Measurements from ENCODE around the gene APMAP. TPM values are rescaled to one million over a fixed set of nuclear protein-coding genes. Genes with fewer than 3 reads are reported as not detected.

APMAP gene
- total and polyA plus RNA-seq, 2 of the 13 experiments (the other 11 are each of a cell fraction or from before 2014, with no cell fraction given), result 168 to 214 TPM

DNA sequence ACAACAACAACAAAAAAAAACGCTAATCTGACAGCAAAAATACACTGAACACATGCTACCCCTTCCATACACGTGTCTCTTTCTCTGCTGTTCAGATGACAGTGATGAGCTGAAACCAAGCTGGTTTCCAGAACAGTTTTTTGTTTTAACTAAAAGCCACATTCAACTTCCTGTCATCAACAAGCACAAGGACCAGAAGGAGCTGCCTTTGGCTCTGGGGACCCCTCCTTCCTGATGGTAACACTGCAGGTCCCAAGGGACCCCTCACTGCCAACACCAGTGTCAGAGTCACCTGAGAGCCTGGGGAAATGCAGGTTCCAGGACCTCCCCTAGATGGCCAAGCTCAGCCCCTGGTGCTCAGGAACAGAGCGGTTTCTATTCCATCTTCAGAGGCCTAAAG lies 37.5 kb downstream of the APMAP start:
- peak; percentile 8 for FAIRE-seq
- no TSS peak for BruUV-seq (replicated peaks)
- TF ChIP-seq, protein P1, sequence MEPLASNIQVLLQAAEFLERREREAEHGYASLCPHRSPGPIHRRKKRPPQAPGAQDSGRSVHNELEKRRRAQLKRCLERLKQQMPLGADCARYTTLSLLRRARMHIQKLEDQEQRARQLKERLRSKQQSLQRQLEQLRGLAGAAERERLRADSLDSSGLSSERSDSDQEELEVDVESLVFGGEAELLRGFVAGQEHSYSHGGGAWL (CRISPR knock-in tag; IDR thresholded peaks at IDR 0.05), result no peak
- TF ChIP-seq, protein P2, sequence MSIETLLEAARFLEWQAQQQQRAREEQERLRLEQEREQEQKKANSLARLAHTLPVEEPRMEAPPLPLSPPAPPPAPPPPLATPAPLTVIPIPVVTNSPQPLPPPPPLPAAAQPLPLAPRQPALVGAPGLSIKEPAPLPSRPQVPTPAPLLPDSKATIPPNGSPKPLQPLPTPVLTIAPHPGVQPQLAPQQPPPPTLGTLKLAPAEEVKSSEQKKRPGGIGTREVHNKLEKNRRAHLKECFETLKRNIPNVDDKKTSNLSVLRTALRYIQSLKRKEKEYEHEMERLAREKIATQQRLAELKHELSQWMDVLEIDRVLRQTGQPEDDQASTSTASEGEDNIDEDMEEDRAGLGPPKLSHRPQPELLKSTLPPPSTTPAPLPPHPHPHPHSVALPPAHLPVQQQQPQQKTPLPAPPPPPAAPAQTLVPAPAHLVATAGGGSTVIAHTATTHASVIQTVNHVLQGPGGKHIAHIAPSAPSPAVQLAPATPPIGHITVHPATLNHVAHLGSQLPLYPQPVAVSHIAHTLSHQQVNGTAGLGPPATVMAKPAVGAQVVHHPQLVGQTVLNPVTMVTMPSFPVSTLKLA (IDR thresholded peaks at IDR 0.05), result peak; percentile 37
- DNase-seq (ENCODE audit: low spot score), result no peak
- ChIA-PET CTCF (ENCODE audit: low intra/inter-chr PET ratio, low total read pairs) (no interaction called here), POLR2A (no interaction called here)
- 83% methylated on average over 3 of the region's 3 CpGs for WGBS (ENCODE audit: low lambda C conversion rate)
- Histone ChIP-seq H3K4me2 (ENCODE audit: low read depth, low read length) (no peak overlapping the region), H3K4me3 (replicated peaks in 1 of 3; ENCODE audit: insufficient read depth in 1 of 3, low read depth in 2 of 3, low read length in 3 of 3) (no peak overlapping the region), H3K9me3 (ENCODE audit: low read length) (no peaks in the 10 kb centered on the region), H3K79me2 (ENCODE audit: insufficient read depth, low read length) (no peaks in the 10 kb centered on the region), H4K20me1 (ENCODE audit: insufficient read depth, low read length) (no peaks in the 10 kb centered on the region; the same call in 1 of the 2 replicates), H3K27ac (ENCODE audit: extremely low read length, insufficient read depth, low read length) (no peak overlapping the region), H3K9ac (ENCODE audit: insufficient read depth, low read depth, low read length) (no peak overlapping the region), H3K36me3 (replicated peaks in 1 of 2; ENCODE audit: control insufficient read depth in 1 of 2, insufficient read depth in 2 of 2, low read length in 2 of 2) (peaks cover 6 to 7% of the 10 kb centered on the region in 2 experiments; a peak in 3 of 5 replicates), H2AFZ (ENCODE audit: low read length) (no peak overlapping the region), H3K27me3 (ENCODE audit: control insufficient read depth in 1 of 2, insufficient read depth in 2 of 2, low read length in 2 of 2) (peaks cover 2 to 4% of the 10 kb centered on the region in 2 experiments; a peak in 4 of 5 replicates), H3K4me1 (ENCODE audit: insufficient read depth, low read length) (0 out of 2 replicates have a peak, but pooled peaks cover 5% of the 10 kb centered on the region)
- intact Hi-C loops (cut with micrococcal nuclease; ENCODE audit: unreplicated experiment) (no loop called here), in situ Hi-C loops (cut with HindIII; ENCODE audit: extremely low pct_ligation_motif_present, low pct_unique_long_range_greater_than_20kb) (no loop called here)
- ATAC-seq, result no peak

DNA sequence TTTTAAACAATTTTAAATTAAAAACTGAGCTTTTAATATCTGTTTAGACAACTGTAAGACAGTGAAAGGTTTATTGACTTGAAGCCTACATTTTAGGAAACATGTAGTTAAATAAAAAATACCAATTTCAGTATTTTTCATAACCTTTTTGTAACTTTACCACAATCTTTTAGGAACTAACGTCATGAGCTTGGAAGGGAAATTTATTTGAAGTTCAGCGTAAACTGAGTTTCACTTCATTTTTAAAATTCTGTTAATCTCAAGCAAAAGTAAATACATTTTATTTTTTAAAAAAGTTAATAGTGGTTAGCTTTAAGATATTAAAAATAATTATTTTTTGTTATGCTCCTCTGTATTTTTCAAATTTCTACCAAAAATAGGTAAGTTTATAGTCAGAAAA lies 38.0 kb downstream of the APMAP start:
- intact Hi-C loops (cut with micrococcal nuclease; ENCODE audit: unreplicated experiment) (no loop called here), in situ Hi-C loops (cut with HindIII; ENCODE audit: extremely low pct_ligation_motif_present, low pct_unique_long_range_greater_than_20kb) (no loop called here)
- no peak for TF ChIP-seq ZKSCAN8 (CRISPR knock-in tag; IDR thresholded peaks at IDR 0.05; ENCODE audit: borderline replicate concordance)
- TF ChIP-seq, protein P3, sequence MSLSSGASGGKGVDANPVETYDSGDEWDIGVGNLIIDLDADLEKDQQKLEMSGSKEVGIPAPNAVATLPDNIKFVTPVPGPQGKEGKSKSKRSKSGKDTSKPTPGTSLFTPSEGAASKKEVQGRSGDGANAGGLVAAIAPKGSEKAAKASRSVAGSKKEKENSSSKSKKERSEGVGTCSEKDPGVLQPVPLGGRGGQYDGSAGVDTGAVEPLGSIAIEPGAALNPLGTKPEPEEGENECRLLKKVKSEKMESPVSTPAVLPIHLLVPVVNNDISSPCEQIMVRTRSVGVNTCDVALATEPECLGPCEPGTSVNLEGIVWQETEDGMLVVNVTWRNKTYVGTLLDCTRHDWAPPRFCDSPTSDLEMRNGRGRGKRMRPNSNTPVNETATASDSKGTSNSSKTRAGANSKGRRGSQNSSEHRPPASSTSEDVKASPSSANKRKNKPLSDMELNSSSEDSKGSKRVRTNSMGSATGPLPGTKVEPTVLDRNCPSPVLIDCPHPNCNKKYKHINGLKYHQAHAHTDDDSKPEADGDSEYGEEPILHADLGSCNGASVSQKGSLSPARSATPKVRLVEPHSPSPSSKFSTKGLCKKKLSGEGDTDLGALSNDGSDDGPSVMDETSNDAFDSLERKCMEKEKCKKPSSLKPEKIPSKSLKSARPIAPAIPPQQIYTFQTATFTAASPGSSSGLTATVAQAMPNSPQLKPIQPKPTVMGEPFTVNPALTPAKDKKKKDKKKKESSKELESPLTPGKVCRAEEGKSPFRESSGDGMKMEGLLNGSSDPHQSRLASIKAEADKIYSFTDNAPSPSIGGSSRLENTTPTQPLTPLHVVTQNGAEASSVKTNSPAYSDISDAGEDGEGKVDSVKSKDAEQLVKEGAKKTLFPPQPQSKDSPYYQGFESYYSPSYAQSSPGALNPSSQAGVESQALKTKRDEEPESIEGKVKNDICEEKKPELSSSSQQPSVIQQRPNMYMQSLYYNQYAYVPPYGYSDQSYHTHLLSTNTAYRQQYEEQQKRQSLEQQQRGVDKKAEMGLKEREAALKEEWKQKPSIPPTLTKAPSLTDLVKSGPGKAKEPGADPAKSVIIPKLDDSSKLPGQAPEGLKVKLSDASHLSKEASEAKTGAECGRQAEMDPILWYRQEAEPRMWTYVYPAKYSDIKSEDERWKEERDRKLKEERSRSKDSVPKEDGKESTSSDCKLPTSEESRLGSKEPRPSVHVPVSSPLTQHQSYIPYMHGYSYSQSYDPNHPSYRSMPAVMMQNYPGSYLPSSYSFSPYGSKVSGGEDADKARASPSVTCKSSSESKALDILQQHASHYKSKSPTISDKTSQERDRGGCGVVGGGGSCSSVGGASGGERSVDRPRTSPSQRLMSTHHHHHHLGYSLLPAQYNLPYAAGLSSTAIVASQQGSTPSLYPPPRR (CRISPR knock-in tag; IDR thresholded peaks at IDR 0.05; ENCODE audit: borderline replicate concordance), result no peak
- no peak for TF ChIP-seq PHF5A (CRISPR knock-in tag; IDR thresholded peaks at IDR 0.05; ENCODE audit: low read depth, unreplicated experiment)
- TF ChIP-seq CHCHD3 (CRISPR knock-in tag; IDR thresholded peaks at IDR 0.05), result no peak
- TF ChIP-seq, protein P4, sequence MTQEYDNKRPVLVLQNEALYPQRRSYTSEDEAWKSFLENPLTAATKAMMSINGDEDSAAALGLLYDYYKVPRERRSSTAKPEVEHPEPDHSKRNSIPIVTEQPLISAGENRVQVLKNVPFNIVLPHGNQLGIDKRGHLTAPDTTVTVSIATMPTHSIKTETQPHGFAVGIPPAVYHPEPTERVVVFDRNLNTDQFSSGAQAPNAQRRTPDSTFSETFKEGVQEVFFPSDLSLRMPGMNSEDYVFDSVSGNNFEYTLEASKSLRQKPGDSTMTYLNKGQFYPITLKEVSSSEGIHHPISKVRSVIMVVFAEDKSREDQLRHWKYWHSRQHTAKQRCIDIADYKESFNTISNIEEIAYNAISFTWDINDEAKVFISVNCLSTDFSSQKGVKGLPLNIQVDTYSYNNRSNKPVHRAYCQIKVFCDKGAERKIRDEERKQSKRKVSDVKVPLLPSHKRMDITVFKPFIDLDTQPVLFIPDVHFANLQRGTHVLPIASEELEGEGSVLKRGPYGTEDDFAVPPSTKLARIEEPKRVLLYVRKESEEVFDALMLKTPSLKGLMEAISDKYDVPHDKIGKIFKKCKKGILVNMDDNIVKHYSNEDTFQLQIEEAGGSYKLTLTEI (CRISPR knock-in tag; conservative IDR thresholded peaks at IDR 0.05), result no peak
- TF ChIP-seq ZNF343 (CRISPR knock-in tag; IDR thresholded peaks at IDR 0.05), result no peak
- BruUV-seq (replicated peaks), result no TSS peak
- no peak for DNase-seq (ENCODE audit: low spot score)
- Histone ChIP-seq H3K79me2 (ENCODE audit: insufficient read depth, low read length) (no peaks in the 10 kb centered on the region), H3K4me2 (ENCODE audit: low read depth, low read length) (no peak overlapping the region), H3K27me3 (ENCODE audit: control insufficient read depth in 1 of 2, insufficient read depth in 2 of 2, low read length in 2 of 2) (peaks cover 7% of the 10 kb centered on the region in 2 experiments), H3K4me1 (ENCODE audit: insufficient read depth, low read length) (0 out of 2 replicates have a peak, but pooled peaks cover 5% of the 10 kb centered on the region), H3K36me3 (replicated peaks in 1 of 2; ENCODE audit: control insufficient read depth in 1 of 2, insufficient read depth in 2 of 2, low read length in 2 of 2) (peaks cover 4 to 7% of the 10 kb centered on the region in 2 experiments; a peak in 3 of 5 replicates), H3K9ac (ENCODE audit: insufficient read depth, low read depth, low read length) (no peak overlapping the region), H2AFZ (ENCODE audit: low read length) (no peak overlapping the region), H3K9me3 (ENCODE audit: low read length) (no peaks in the 10 kb centered on the region), H3K4me3 (replicated peaks in 1 of 3; ENCODE audit: insufficient read depth in 1 of 3, low read depth in 2 of 3, low read length in 3 of 3) (no peak overlapping the region), H4K20me1 (ENCODE audit: insufficient read depth, low read length) (no peaks in the 10 kb centered on the region; the same call in 1 of the 2 replicates), H3K27ac (ENCODE audit: extremely low read length, insufficient read depth, low read length) (no peak overlapping the region)
- ATAC-seq, result no peak
- WGBS (ENCODE audit: low lambda C conversion rate), result 96% methylated on average over 2 of the region's 2 CpGs
- no peak for FAIRE-seq
- ChIA-PET POLR2A (no interaction called here), CTCF (ENCODE audit: low intra/inter-chr PET ratio, low total read pairs) (no interaction called here)

Measured in HepG2 (cell line).